Stimulated activated naive CD8-positive, alpha-beta T cell treated with anti-CD3 and anti-CD28 coated beads, Interleukin-15, Interleukin-2, amounts not matched to agents 100 ng/mL and 50 ng/mL, for 24 hours (primary cell): ENCODE measurements around the gene EP400.
"Not testable (repeated sequence)": the region's sequence is repeated elsewhere in the genome, so short reads cannot be mapped to it uniquely, and the experiment has no call there.

Source experiments
- H3K27ac Mint-ChIP-seq: one replicate; pipeline ENCODE4 v1.8.0; 2021; ENCODE audit warnings: mild to moderate bottlenecking, mixed read lengths
- H3K27me3 Mint-ChIP-seq: one replicate; pipeline ENCODE4 v1.8.0; 2021; ENCODE audit warnings: mixed read lengths
- H3K36me3 Mint-ChIP-seq: one replicate; pipeline ENCODE4 v1.8.0; 2021; ENCODE audit warnings: low read depth, mixed read lengths
- H3K4me1 Mint-ChIP-seq: one replicate; pipeline ENCODE4 v1.8.0; 2021; ENCODE audit warnings: low read depth, mixed read lengths
- H3K4me3 Mint-ChIP-seq: one replicate; pipeline ENCODE4 v1.8.0; 2021; ENCODE audit warnings: mild to moderate bottlenecking, mixed read lengths
- H3K9me3 Mint-ChIP-seq: one replicate; pipeline ENCODE4 v1.8.0; 2021; ENCODE audit warnings: mixed read lengths

Gene EP400

GRCh38 chr12:132070298-132070697, 120.6 kb downstream of the EP400 start:
- Mint-ChIP-seq H3K4me1 (peaks cover 48% of the 10 kb centered on the region), H3K9me3 (no peaks in the 10 kb centered on the region)

GRCh38 chr12:132071040-132071810, 121.5 kb downstream of the EP400 start:
- H3K36me3 Mint-ChIP-seq, result peaks cover 53% of the 10 kb centered on the region

More at GRCh38 chr12:132070298-132070697, 120.6 kb downstream of the EP400 start:
- Mint-ChIP-seq H3K27me3 (no peaks in the 10 kb centered on the region), H3K4me3 (no peak overlapping the region), H3K36me3 (peaks cover 51% of the 10 kb centered on the region), H3K27ac (no peak overlapping the region)

GRCh38 chr12:132071830-132072384, 122.2 kb downstream of the EP400 start:
- H3K27ac Mint-ChIP-seq, result peak overlapping the region; percentile 23
- H3K4me1 Mint-ChIP-seq, result peaks cover 32% of the 10 kb centered on the region
- no peaks in the 10 kb centered on the region for H3K9me3 Mint-ChIP-seq

More at GRCh38 chr12:132071040-132071810, 121.5 kb downstream of the EP400 start:
- Mint-ChIP-seq H3K27ac (peak overlapping the region; percentile 23), H3K4me1 (peaks cover 39% of the 10 kb centered on the region), H3K27me3 (no peaks in the 10 kb centered on the region), H3K4me3 (peak overlapping the region; percentile 20), H3K9me3 (no peaks in the 10 kb centered on the region)

GRCh38 chr12:132074216-132074615, 124.5 kb downstream of the EP400 start:
- Mint-ChIP-seq H3K4me3 (no peak overlapping the region), H3K27me3 (no peaks in the 10 kb centered on the region), H3K27ac (no peak overlapping the region), H3K4me1 (peaks cover 26% of the 10 kb centered on the region), H3K36me3 (peaks cover 49% of the 10 kb centered on the region), H3K9me3 (no peaks in the 10 kb centered on the region)

More at GRCh38 chr12:132071830-132072384, 122.2 kb downstream of the EP400 start:
- H3K27me3 Mint-ChIP-seq, result no peaks in the 10 kb centered on the region
- peak overlapping the region; percentile 8 for H3K4me3 Mint-ChIP-seq
- peaks cover 49% of the 10 kb centered on the region for H3K36me3 Mint-ChIP-seq

- no peaks in the 10 kb centered on the region for H3K9me3 Mint-ChIP-seq
- peaks cover 54% of the 10 kb centered on the region for H3K36me3 Mint-ChIP-seq
- peaks cover 22% of the 10 kb centered on the region for H3K4me1 Mint-ChIP-seq
- H3K4me3 Mint-ChIP-seq, result no peak overlapping the region
- no peak overlapping the region for H3K27ac Mint-ChIP-seq
- H3K27me3 Mint-ChIP-seq, result no peaks in the 10 kb centered on the region
Measured at GRCh38 chr12:132075026-132075713, 125.4 kb downstream of the EP400 start.

- H3K36me3 Mint-ChIP-seq, result peaks cover 54% of the 10 kb centered on the region
Measured at GRCh38 chr12:132075714-132076553, 126.2 kb downstream of the EP400 start.

GRCh38 chr12:132076711-132077110, 127.0 kb downstream of the EP400 start:
- peaks cover 52% of the 10 kb centered on the region for H3K36me3 Mint-ChIP-seq

More at GRCh38 chr12:132075714-132076553, 126.2 kb downstream of the EP400 start:
- no peak overlapping the region for H3K4me3 Mint-ChIP-seq
- no peak overlapping the region for H3K27ac Mint-ChIP-seq
- H3K4me1 Mint-ChIP-seq, result peaks cover 15% of the 10 kb centered on the region
- no peaks in the 10 kb centered on the region for H3K27me3 Mint-ChIP-seq
- no peaks in the 10 kb centered on the region for H3K9me3 Mint-ChIP-seq

GRCh38 chr12:132077322-132078100, 127.8 kb downstream of the EP400 start:
- Mint-ChIP-seq H3K4me3 (no peak overlapping the region), H3K36me3 (peaks cover 44% of the 10 kb centered on the region), H3K9me3 (no peaks in the 10 kb centered on the region), H3K27me3 (no peaks in the 10 kb centered on the region), H3K4me1 (peaks cover 8% of the 10 kb centered on the region), H3K27ac (peak overlapping the region; percentile 31)

More at GRCh38 chr12:132076711-132077110, 127.0 kb downstream of the EP400 start:
- no peaks in the 10 kb centered on the region for H3K9me3 Mint-ChIP-seq
- no peaks in the 10 kb centered on the region for H3K27me3 Mint-ChIP-seq
- no peak overlapping the region for H3K27ac Mint-ChIP-seq
- H3K4me1 Mint-ChIP-seq, result peaks cover 12% of the 10 kb centered on the region
- H3K4me3 Mint-ChIP-seq, result no peak overlapping the region

GRCh38 chr12:132078190-132078589, 128.4 kb downstream of the EP400 start:
- Mint-ChIP-seq H3K36me3 (peaks cover 41% of the 10 kb centered on the region), H3K27me3 (no peaks in the 10 kb centered on the region), H3K4me3 (no peak overlapping the region), H3K9me3 (no peaks in the 10 kb centered on the region), H3K27ac (peak overlapping the region; percentile 31), H3K4me1 (peaks cover 2% of the 10 kb centered on the region)

GRCh38 chr12:132079200-132079599, 129.5 kb downstream of the EP400 start:
- Mint-ChIP-seq H3K27me3 (no peaks in the 10 kb centered on the region), H3K4me1 (peaks cover 7% of the 10 kb centered on the region), H3K27ac (no peak overlapping the region), H3K4me3 (no peak overlapping the region), H3K36me3 (peaks cover 39% of the 10 kb centered on the region), H3K9me3 (no peaks in the 10 kb centered on the region)

GRCh38 chr12:132079695-132080094, 130.0 kb downstream of the EP400 start:
- no peaks in the 10 kb centered on the region for H3K27me3 Mint-ChIP-seq
- no peaks in the 10 kb centered on the region for H3K9me3 Mint-ChIP-seq
- no peak overlapping the region for H3K27ac Mint-ChIP-seq
- no peak overlapping the region for H3K4me3 Mint-ChIP-seq
- H3K4me1 Mint-ChIP-seq, result peaks cover 7% of the 10 kb centered on the region
- peaks cover 34% of the 10 kb centered on the region for H3K36me3 Mint-ChIP-seq

- H3K4me1 Mint-ChIP-seq, result peaks cover 14% of the 10 kb centered on the region
- H3K27ac Mint-ChIP-seq, H3K27me3 Mint-ChIP-seq, H3K9me3 Mint-ChIP-seq, H3K4me3 Mint-ChIP-seq: not testable (repeated sequence)
- peaks cover 39% of the 10 kb centered on the region for H3K36me3 Mint-ChIP-seq
Measured at GRCh38 chr12:132080515-132080914, 130.8 kb downstream of the EP400 start.

- H3K27ac Mint-ChIP-seq, result no peak overlapping the region
- no peaks in the 10 kb centered on the region for H3K9me3 Mint-ChIP-seq
- H3K27me3 Mint-ChIP-seq, result no peaks in the 10 kb centered on the region
- peaks cover 19% of the 10 kb centered on the region for H3K4me1 Mint-ChIP-seq
- H3K36me3 Mint-ChIP-seq, result peaks cover 35% of the 10 kb centered on the region
- H3K4me3 Mint-ChIP-seq, result no peak overlapping the region
Measured at GRCh38 chr12:132081423-132081822, 131.7 kb downstream of the EP400 start.

GRCh38 chr12:132083614-132083940, 133.8 kb downstream of the EP400 start:
- H3K9me3 Mint-ChIP-seq, result no peaks in the 10 kb centered on the region
- H3K27ac Mint-ChIP-seq, result peak overlapping the region; percentile 87
- peaks cover 33% of the 10 kb centered on the region for H3K36me3 Mint-ChIP-seq
- H3K4me3 Mint-ChIP-seq, result peak overlapping the region; percentile 86
- no peaks in the 10 kb centered on the region for H3K27me3 Mint-ChIP-seq
- H3K4me1 Mint-ChIP-seq, result peaks cover 31% of the 10 kb centered on the region
